Tibial artery (tissue), 4 donors: Measurements from ENCODE around the gene JAKMIP2.

ENCODE experiments used
- DNase-seq, 2 donors: peaks; one replicate each; pipeline ENCODE4 v3.0.0-alpha.2; 2019
- H3K27ac ChIP-seq, 2 donors: fragments of 200-600 bp; sonication (generic) in 1 of 2; 1 replicate in 1 of 2; 2 replicates in 1 of 2; pipeline ENCODE4 v1.5.1; 2018 to 2019; ENCODE audit warnings: mild to moderate bottlenecking in 1 of 2
- H3K27me3 ChIP-seq, 2 donors: fragments of 200-600 bp; sonication (generic) in 1 of 2; one replicate each; pipeline versions ENCODE4 v1.5.1 to v1.6.0; 2016 to 2019
- H3K36me3 ChIP-seq, 3 donors: fragments of 200-600 bp; sonication (generic) in 2 of 3; one replicate each; pipeline ENCODE4 v1.5.1; 2016 to 2019; ENCODE audit warnings: mild to moderate bottlenecking in 2 of 3
- H3K4me1 ChIP-seq, 4 donors: fragments of 200-600 bp; sonication (generic) in 2 of 4; 1 replicate in 3 of 4; 2 replicates in 1 of 4; pipeline ENCODE4 v1.5.1; 2016 to 2019
- H3K4me3 ChIP-seq, 2 donors: fragments of 200-600 bp; sonication (generic) in 1 of 2; 1 replicate in 1 of 2; 2 replicates in 1 of 2; pipeline ENCODE4 v1.5.1; 2018 to 2019; ENCODE audit warnings: mild to moderate bottlenecking in 2 of 2
- H3K9me3 ChIP-seq, 3 donors: fragments of 200-600 bp; sonication (generic) in 1 of 3; one replicate each; pipeline ENCODE4 v1.5.1; 2016 to 2019
- intact Hi-C: fragments of 100-400 bp; cut with DNase I; formaldehyde crosslinking; loops from one replicate; pipeline ENCODE4 v1.15.0; 2023; ENCODE audit warnings: low total_unique reads
- TF ChIP-seq, protein P1 (sequence below), 2 experiments: fragments of 200-600 bp in 1 of 2; fragments of 450-650 bp in 1 of 2; IDR thresholded peaks; one replicate each; pipeline ENCODE4 v1.5.1; 2017 to 2019; ENCODE audit warnings: antibody characterized with exemption in 2 of 2, mild to moderate bottlenecking in 1 of 2, moderate library complexity in 1 of 2

Gene JAKMIP2

DNA sequence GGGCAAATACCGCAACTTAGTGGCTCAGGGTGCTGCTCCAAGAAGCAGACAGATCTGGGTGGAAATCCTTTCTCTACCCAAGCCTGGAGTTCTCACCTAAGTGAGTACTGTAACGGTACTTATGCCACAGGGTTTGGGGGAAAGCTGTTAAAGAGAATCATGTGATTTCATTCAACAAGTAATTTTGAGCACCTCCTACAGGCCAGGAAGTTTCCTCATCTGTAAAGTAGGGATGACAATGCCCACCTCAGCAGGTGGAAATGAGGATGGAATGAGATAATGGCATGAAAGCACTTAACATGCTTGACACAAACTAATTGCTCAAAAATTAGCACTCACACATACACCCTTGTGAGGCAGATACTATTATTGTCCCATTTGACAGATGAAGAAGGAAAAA is 114.1 kb downstream of the JAKMIP2 start:
- peaks cover 0 to 8% (median 2%) of the 10 kb centered on the region in 4 donors for H3K4me1 ChIP-seq
- H3K4me3 ChIP-seq: no peak overlapping the region
- no peak overlapping the region for H3K27ac ChIP-seq
- H3K36me3 ChIP-seq: no peaks in the 10 kb centered on the region
- no peak for DNase-seq
- no peaks in the 10 kb centered on the region for H3K27me3 ChIP-seq
- H3K9me3 ChIP-seq: no peaks in the 10 kb centered on the region
- intact Hi-C loops: no loop called here
- TF ChIP-seq, protein P1, sequence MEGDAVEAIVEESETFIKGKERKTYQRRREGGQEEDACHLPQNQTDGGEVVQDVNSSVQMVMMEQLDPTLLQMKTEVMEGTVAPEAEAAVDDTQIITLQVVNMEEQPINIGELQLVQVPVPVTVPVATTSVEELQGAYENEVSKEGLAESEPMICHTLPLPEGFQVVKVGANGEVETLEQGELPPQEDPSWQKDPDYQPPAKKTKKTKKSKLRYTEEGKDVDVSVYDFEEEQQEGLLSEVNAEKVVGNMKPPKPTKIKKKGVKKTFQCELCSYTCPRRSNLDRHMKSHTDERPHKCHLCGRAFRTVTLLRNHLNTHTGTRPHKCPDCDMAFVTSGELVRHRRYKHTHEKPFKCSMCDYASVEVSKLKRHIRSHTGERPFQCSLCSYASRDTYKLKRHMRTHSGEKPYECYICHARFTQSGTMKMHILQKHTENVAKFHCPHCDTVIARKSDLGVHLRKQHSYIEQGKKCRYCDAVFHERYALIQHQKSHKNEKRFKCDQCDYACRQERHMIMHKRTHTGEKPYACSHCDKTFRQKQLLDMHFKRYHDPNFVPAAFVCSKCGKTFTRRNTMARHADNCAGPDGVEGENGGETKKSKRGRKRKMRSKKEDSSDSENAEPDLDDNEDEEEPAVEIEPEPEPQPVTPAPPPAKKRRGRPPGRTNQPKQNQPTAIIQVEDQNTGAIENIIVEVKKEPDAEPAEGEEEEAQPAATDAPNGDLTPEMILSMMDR (IDR thresholded peaks at IDR 0.05): no peak

DNA sequence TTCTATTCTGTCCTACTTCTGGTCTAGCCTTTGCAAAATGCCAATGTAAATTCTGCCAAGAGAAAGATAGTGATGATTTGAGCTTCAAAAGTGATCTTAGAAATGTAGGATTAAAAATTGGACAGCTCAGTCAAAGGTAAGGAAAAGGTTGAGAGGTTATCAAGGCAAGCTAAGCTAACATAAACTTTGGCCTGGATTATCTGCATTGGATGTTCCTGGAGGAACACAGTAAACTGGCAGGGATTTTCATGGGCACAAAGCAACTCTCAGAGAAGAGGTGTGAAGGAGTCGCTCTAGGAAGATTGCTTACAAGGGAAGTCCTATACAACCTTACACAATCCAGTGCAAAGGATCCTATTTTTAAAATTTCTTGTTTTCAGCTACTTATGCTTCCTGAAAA is 115.2 kb downstream of the JAKMIP2 start:
- H3K36me3 ChIP-seq: no peaks in the 10 kb centered on the region
- TF ChIP-seq, protein P1 (IDR thresholded peaks at IDR 0.05): no peak
- no peaks in the 10 kb centered on the region for H3K9me3 ChIP-seq
- H3K4me1 ChIP-seq: peaks cover 0 to 8% (median 2%) of the 10 kb centered on the region in 4 donors
- DNase-seq: no peak
- H3K4me3 ChIP-seq: no peak overlapping the region
- no peaks in the 10 kb centered on the region for H3K27me3 ChIP-seq
- H3K27ac ChIP-seq: no peak overlapping the region
- intact Hi-C loops: no loop called here

DNA sequence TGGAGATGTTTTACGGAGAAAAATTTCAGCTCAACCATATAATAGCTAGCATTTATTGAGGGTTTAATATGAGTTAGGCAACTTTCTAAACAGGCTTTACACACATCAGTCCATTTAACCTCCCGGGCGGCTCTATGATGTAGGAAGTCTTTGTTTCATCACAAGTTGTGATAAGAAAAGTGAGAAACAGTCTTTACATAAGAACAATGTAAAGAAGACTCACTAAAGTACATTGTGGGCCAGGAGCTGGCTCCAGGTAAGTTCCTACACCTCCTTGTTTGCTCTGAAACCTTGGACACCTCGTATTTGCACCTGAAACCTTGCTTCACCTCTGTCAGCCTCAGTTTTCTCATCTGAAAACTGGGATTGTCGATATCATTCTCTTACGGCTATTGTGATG is 116.1 kb downstream of the JAKMIP2 start:
- DNase-seq: no peak
- Histone ChIP-seq H3K4me3 (no peak overlapping the region), H3K36me3 (no peaks in the 10 kb centered on the region), H3K27me3 (no peaks in the 10 kb centered on the region), H3K9me3 (no peaks in the 10 kb centered on the region), H3K27ac (no peak overlapping the region), H3K4me1 (peaks cover 0 to 8% (median 2%) of the 10 kb centered on the region in 4 donors)
- TF ChIP-seq, protein P1 (IDR thresholded peaks at IDR 0.05): no peak
- intact Hi-C loops: no loop called here

DNA sequence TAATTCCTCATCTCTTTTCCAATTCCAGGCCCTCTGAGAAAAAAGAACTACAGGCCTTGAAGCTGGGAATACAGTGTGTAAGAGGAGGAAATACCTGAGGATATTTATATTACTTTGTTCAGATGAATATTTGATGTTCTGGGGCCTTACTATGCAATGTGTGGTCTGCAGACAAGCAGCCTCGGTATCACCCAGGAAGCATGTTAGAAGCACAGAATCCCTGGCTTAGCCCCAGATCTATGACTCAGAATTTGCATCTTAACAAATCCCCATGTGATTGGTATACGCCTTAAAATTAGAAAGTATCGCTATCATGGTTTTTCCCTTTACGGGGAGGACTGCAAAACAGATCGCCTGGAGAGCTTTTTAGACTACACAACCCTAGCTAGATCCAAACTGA is 121.0 kb downstream of the JAKMIP2 start:
- Histone ChIP-seq H3K4me3 (no peak overlapping the region), H3K27me3 (no peaks in the 10 kb centered on the region), H3K36me3 (no peaks in the 10 kb centered on the region), H3K9me3 (peaks cover 0 to 6% (median 0%) of the 10 kb centered on the region in 3 donors), H3K4me1 (no peaks in the 10 kb centered on the region), H3K27ac (no peak overlapping the region)
- intact Hi-C loops: no loop called here
- TF ChIP-seq, protein P1 (IDR thresholded peaks at IDR 0.05): no peak
- DNase-seq: no peak

DNA sequence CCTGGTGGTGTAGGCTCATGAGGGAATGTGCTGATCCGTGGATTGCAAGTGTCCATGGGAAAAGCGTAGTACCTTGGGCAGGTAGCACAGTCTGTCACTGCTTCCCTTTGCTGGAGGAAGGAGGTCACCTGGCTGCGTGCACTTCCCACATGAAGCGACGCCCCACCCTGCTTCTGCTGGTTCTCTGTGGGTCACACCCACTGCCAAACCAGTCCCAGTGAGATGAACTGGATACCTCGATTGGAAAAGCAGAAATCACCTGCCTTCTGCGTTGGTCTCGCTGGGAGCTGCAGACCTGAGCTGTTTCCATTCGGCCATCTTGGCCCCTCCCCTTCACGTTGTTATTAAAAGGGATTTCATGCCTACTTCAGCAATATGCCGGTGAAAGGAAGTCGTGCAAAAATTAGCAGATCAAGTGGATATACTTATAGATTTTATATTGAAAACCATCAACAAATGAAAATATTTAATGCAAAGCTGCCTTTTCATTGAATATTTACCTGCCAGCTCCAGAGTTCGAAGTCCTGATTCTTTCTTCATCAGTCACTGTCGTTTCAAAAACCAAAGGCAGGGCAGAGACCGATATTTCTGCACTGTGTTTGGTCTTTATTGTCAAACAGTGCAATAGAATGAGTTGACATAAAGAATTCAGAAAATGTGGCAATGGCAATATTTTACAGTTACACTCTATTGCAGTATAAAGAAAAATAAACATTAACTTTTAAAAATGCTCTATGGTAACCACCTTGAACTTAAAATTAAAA is 123.2 kb downstream of the JAKMIP2 start:
- intact Hi-C loops: no loop called here
- Histone ChIP-seq H3K4me1 (no peaks in the 10 kb centered on the region), H3K9me3 (peaks cover 0 to 6% (median 0%) of the 10 kb centered on the region in 3 donors), H3K36me3 (no peaks in the 10 kb centered on the region), H3K27me3 (no peaks in the 10 kb centered on the region), H3K4me3 (no peak overlapping the region), H3K27ac (no peak overlapping the region)
- no peak for DNase-seq
- TF ChIP-seq, protein P1 (IDR thresholded peaks at IDR 0.05): no peak
